CD1c-positive myeloid dendritic cell (primary cell): Measurements from ENCODE around the gene DLGAP1.

Experiments
- DNase-seq: peaks from one replicate; pipeline ENCODE4 v3.0.0-alpha.2; 2016; ENCODE audit errors: extremely low spot score

DLGAP1 gene

GRCh38 chr18:3538954-3539617 is 916.0 kb downstream of the DLGAP1 start:
- DNase-seq, result no peak

GRCh38 chr18:3538456-3538855 is 916.7 kb downstream of the DLGAP1 start:
- DNase-seq, result no peak

GRCh38 chr18:3530807-3531206 is 924.3 kb downstream of the DLGAP1 start:
- no peak for DNase-seq

GRCh38 chr18:3529601-3530000 is 925.5 kb downstream of the DLGAP1 start:
- DNase-seq, result no peak

- DNase-seq, result no peak
These were observed 926.0 kb downstream of the DLGAP1 start for GRCh38 chr18:3529077-3529476.

- DNase-seq, result no peak
These were observed 926.9 kb downstream of the DLGAP1 start for GRCh38 chr18:3528231-3528630.

- DNase-seq, result no peak
These were observed 928.4 kb downstream of the DLGAP1 start for GRCh38 chr18:3526421-3527354.

GRCh38 chr18:3525870-3526420 is 929.2 kb downstream of the DLGAP1 start:
- peak; percentile 13 for DNase-seq

- DNase-seq, result no peak
These were observed 930.4 kb downstream of the DLGAP1 start for GRCh38 chr18:3524706-3525105.

- DNase-seq, result no peak
These were observed 934.6 kb downstream of the DLGAP1 start for GRCh38 chr18:3520230-3521085.

GRCh38 chr18:3514312-3515216 is 940.5 kb downstream of the DLGAP1 start:
- no peak for DNase-seq

GRCh38 chr18:3513481-3513880 is 941.6 kb downstream of the DLGAP1 start:
- DNase-seq, result no peak

- DNase-seq, result no peak
These were observed 943.1 kb downstream of the DLGAP1 start for GRCh38 chr18:3511980-3512379.

GRCh38 chr18:3510896-3511295 is 944.2 kb downstream of the DLGAP1 start:
- no peak for DNase-seq

- DNase-seq, result no peak
These were observed 945.1 kb downstream of the DLGAP1 start for GRCh38 chr18:3510024-3510423.

- DNase-seq, result no peak
These were observed 946.2 kb downstream of the DLGAP1 start for GRCh38 chr18:3508576-3509549.

- no peak for DNase-seq
These were observed 950.5 kb downstream of the DLGAP1 start for GRCh38 chr18:3504637-3505036.

GRCh38 chr18:3502650-3503049 is 952.5 kb downstream of the DLGAP1 start:
- no peak for DNase-seq

GRCh38 chr18:3500016-3500415 is 955.1 kb downstream of the DLGAP1 start:
- no peak for DNase-seq

GRCh38 chr18:3499501-3499900 is 955.6 kb downstream of the DLGAP1 start:
- no peak for DNase-seq
